Neuronal stem cell (in vitro differentiated cells): Measurements from ENCODE around the gene LIN28B.

Source experiments
- DNase-seq: peaks from one replicate; pipeline ENCODE4 v3.0.0-alpha.2; 2013; ENCODE audit warnings: low spot score
- H2AFZ ChIP-seq: one replicate; pipeline ENCODE4 v1.6.1; 2013; ENCODE audit warnings: mild to moderate bottlenecking, low read length, inconsistent platforms
- H2AK5ac ChIP-seq: 2 replicates; pipeline ENCODE4 v1.6.1; 2013; ENCODE audit warnings: low read depth, mild to moderate bottlenecking, inconsistent platforms, low read length, moderate library complexity, mixed read lengths
- H2BK120ac ChIP-seq: 2 replicates; pipeline ENCODE4 v1.6.1; 2013; ENCODE audit warnings: low read depth, mild to moderate bottlenecking, inconsistent platforms, low read length, moderate library complexity, mixed read lengths
- H2BK12ac ChIP-seq: one replicate; pipeline ENCODE4 v1.6.1; 2013; ENCODE audit warnings: low read length, inconsistent platforms
- H2BK15ac ChIP-seq: 2 replicates; pipeline ENCODE4 v1.6.1; 2013; ENCODE audit warnings: mild to moderate bottlenecking, low read length, inconsistent platforms, mixed read lengths
- H2BK5ac ChIP-seq: one replicate; pipeline ENCODE4 v1.6.1; 2013; ENCODE audit warnings: inconsistent platforms, mild to moderate bottlenecking, low read length, moderate library complexity
- H3K14ac ChIP-seq: one replicate; pipeline ENCODE4 v1.6.1; 2013; ENCODE audit warnings: low read length, inconsistent platforms
- H3K18ac ChIP-seq: 2 replicates; pipeline ENCODE4 v1.6.1; 2013; ENCODE audit warnings: low read length, inconsistent platforms
- H3K23ac ChIP-seq: 2 replicates; pipeline ENCODE4 v1.6.1; 2013; ENCODE audit warnings: low read depth, mild to moderate bottlenecking, mixed read lengths, low read length, inconsistent platforms; ENCODE audit not compliant: poor library complexity
- H3K27ac ChIP-seq: replicated peaks from 3 replicates; pipeline ENCODE4 v1.5.1; 2013; ENCODE audit warnings: low read length, inconsistent platforms
- H3K27me3 ChIP-seq, 3 experiments: 2 replicates each; pipeline ENCODE4 v1.6.1; 2013; ENCODE audit warnings: low read length in 3 of 3, mild to moderate bottlenecking in 2 of 3, inconsistent platforms in 1 of 3, low read depth in 1 of 3, mixed read lengths in 1 of 3, moderate library complexity in 1 of 3; ENCODE audit not compliant: control insufficient read depth in 3 of 3, insufficient read depth in 3 of 3
- H3K36me3 ChIP-seq, 2 donors: replicated peaks in 1 of 2; 2 replicates each; pipeline ENCODE4 v1.6.1; 2013; ENCODE audit warnings: low read length in 2 of 2; ENCODE audit not compliant: control insufficient read depth in 2 of 2, insufficient read depth in 2 of 2
- H3K4ac ChIP-seq: 2 replicates; pipeline ENCODE4 v1.6.1; 2013; ENCODE audit warnings: inconsistent platforms, mild to moderate bottlenecking, low read length, moderate library complexity
- H3K4me1 ChIP-seq, 2 donors: 1 replicate in 1 of 2; 2 replicates in 1 of 2; pipeline ENCODE4 v1.6.1; 2013; ENCODE audit warnings: low read length in 2 of 2, low read depth in 1 of 2; ENCODE audit not compliant: control insufficient read depth in 2 of 2, insufficient read depth in 1 of 2
- H3K4me2 ChIP-seq: one replicate; pipeline ENCODE4 v1.6.1; 2013; ENCODE audit warnings: mild to moderate bottlenecking, low read length, inconsistent platforms; ENCODE audit not compliant: insufficient read depth, poor library complexity, severe bottlenecking
- H3K4me3 ChIP-seq, 2 donors: 2 replicates each; pipeline ENCODE4 v1.5.1; 2013; ENCODE audit warnings: low read length in 2 of 2, mild to moderate bottlenecking in 2 of 2, inconsistent platforms in 1 of 2, moderate library complexity in 1 of 2
- H3K79me1 ChIP-seq: one replicate; pipeline ENCODE4 v1.6.1; 2013; ENCODE audit warnings: low read depth, mild to moderate bottlenecking, inconsistent platforms, low read length, moderate library complexity
- H3K9ac ChIP-seq: one replicate; pipeline ENCODE4 v1.6.1; 2013; ENCODE audit warnings: mild to moderate bottlenecking, low read depth, low read length, inconsistent platforms; ENCODE audit not compliant: poor library complexity
- H3K9me3 ChIP-seq, 2 donors: replicated peaks in 1 of 2; 2 replicates each; pipeline versions ENCODE3 to v1.6.1; 2013; ENCODE audit warnings: low read length in 2 of 2, mild to moderate bottlenecking in 2 of 2, inconsistent platforms in 1 of 2, low read depth in 1 of 2, mixed read lengths in 1 of 2, moderate library complexity in 1 of 2; ENCODE audit not compliant: control insufficient read depth in 2 of 2, insufficient read depth in 1 of 2
- H4K8ac ChIP-seq: one replicate; pipeline ENCODE4 v1.6.1; 2013; ENCODE audit warnings: low read depth, mild to moderate bottlenecking, inconsistent platforms, low read length, moderate library complexity
- H4K91ac ChIP-seq: one replicate; pipeline ENCODE4 v1.6.1; 2013; ENCODE audit warnings: low read length, low read depth, mild to moderate bottlenecking, inconsistent platforms; ENCODE audit not compliant: poor library complexity
- WGBS, 2 donors: extraction: QIAGEN DNeasy Blood & Tissue Kit; methylation state at CpG; one replicate each; pipeline ENCODE4 v1.1.7; 2013; ENCODE audit warnings: missing lambda C conversion rate in 2 of 2, mixed read lengths in 1 of 2; ENCODE audit not compliant: insufficient read length in 2 of 2, insufficient replicate concordance in 1 of 2; ENCODE audit errors: extremely low coverage in 2 of 2; 5-methylcytosine and 5-hydroxymethylcytosine counted together

The LIN28B gene

DNA sequence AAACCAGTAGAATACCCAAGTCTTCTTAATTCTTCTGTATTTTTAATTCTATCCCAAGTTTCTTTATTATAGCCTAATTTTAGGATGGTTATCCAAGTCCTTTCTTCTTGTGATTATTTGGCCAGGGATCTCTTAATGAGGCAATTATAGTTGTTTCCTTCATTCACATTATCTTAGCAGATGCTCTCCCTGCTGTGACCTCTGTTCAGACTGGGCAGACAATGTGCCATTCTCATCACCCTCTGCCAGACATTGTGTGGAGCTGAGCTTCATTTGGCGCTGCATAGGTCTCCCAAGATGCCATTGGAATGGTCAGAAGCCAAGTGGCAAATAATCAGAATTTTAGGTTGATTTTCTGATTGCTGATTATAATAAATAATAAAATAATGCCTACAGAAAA, 79.4 kb downstream of the LIN28B start:
- Histone ChIP-seq H3K4me3 (no peak overlapping the region), H3K4me2 (no peak overlapping the region), H3K27ac (peak overlapping the region; percentile 80), H3K36me3 (peaks cover 0 to 16% of the 10 kb centered on the region in 2 donors), H2AFZ (no peak overlapping the region), H3K79me1 (no peaks in the 10 kb centered on the region), H3K14ac (no peak overlapping the region), H3K4me1 (peaks cover 7 to 35% of the 10 kb centered on the region in 2 donors), H3K4ac (no peak overlapping the region), H2BK12ac (no peak overlapping the region), H3K9ac (no peak overlapping the region), H3K9me3 (no peaks in the 10 kb centered on the region), H4K8ac (no peak overlapping the region), H2AK5ac (no peak overlapping the region), H4K91ac (no peak overlapping the region), H2BK15ac (no peak overlapping the region), H2BK120ac (no peak overlapping the region), H3K23ac (no peak overlapping the region), H3K18ac (no peak overlapping the region), H3K27me3 (no peaks in the 10 kb centered on the region), H2BK5ac (no peak overlapping the region)
- DNase-seq: peak; percentile 63
- WGBS, 2 donors: no CpG with 5 or more reads among the region's 1 CpG

DNA sequence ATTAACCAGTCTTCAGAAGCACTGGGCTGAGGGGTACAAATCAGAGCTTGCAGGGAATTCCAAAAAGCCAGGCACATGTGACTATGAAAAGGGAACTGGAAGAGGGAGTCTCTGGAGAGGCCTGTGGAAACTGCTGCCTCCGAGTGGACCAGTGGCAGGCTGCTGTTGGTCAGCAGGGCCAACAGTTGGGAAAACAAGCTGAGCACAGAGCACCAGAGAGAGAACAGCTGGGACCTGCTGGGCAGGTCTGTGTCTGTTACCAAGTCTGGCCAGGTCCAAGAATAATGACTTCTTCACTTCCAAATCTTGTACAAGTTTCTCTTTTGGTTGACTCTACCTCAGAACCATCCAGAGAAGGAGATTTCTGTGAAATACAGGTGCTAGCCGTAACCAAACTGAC, 81.4 kb downstream of the LIN28B start:
- no CpG with 5 or more reads among the region's 2 CpGs for WGBS, 2 donors
- no peaks in the 10 kb centered on the region for H3K79me1 ChIP-seq

DNA sequence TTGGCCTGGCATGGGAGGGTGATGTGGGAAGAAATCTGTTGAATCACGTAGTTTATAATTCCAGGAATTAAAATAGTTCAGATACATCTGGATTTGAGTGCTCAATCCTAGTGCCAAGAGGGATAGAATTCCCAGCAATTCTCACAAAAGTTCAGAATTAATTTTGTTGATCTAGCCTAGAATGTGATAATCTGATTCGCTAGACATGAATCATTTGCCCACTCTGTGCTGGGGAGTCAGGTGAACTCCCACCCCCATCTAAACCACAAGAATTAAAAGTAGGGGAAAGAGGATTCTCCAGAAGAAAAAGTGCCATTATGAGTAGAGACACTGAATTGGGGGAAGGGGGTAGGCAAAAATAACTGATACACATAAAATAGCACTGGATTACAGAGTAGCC, 85.0 kb downstream of the LIN28B start:
- WGBS, 2 donors: no CpG with 5 or more reads among the region's 2 CpGs
- H3K79me1 ChIP-seq: peaks cover 5% of the 10 kb centered on the region
- peaks cover 4 to 25% of the 10 kb centered on the region in 2 donors for H3K36me3 ChIP-seq
- no peak overlapping the region for H2BK5ac ChIP-seq
- no peak overlapping the region for H3K4me2 ChIP-seq
- no peak overlapping the region for H2AK5ac ChIP-seq
- H3K9me3 ChIP-seq: peaks cover 0 to 5% of the 10 kb centered on the region in 2 donors
- H2BK15ac ChIP-seq: no peak overlapping the region
- no peak overlapping the region for H3K4ac ChIP-seq
- H3K4me3 ChIP-seq: no peak overlapping the region
- H3K9ac ChIP-seq: no peak overlapping the region
- no peak overlapping the region for H2AFZ ChIP-seq
- no peak overlapping the region for H3K23ac ChIP-seq
- H3K4me1 ChIP-seq: peaks cover 8 to 12% of the 10 kb centered on the region in 2 donors
- no peak for DNase-seq
- no peak overlapping the region for H3K18ac ChIP-seq
- H2BK120ac ChIP-seq: no peak overlapping the region
- H3K27ac ChIP-seq: peak overlapping the region; percentile 7
- H2BK12ac ChIP-seq: no peak overlapping the region
- H4K8ac ChIP-seq: no peak overlapping the region
- no peaks in the 10 kb centered on the region for H3K27me3 ChIP-seq
- H4K91ac ChIP-seq: no peak overlapping the region
- H3K14ac ChIP-seq: no peak overlapping the region

More for the DNA sequence above, 81.4 kb downstream of the LIN28B start:
- Histone ChIP-seq H3K4me1 (peaks cover 12 to 37% of the 10 kb centered on the region in 2 donors), H3K9ac (no peak overlapping the region), H3K27ac (peak overlapping the region; percentile 84), H3K23ac (no peak overlapping the region), H3K9me3 (no peaks in the 10 kb centered on the region), H3K27me3 (no peaks in the 10 kb centered on the region), H3K4ac (no peak overlapping the region), H2AK5ac (no peak overlapping the region), H2BK15ac (no peak overlapping the region), H2AFZ (no peak overlapping the region), H2BK5ac (no peak overlapping the region), H3K36me3 (peaks cover 0 to 4% of the 10 kb centered on the region in 2 donors), H3K4me3 (no peak overlapping the region), H4K8ac (no peak overlapping the region), H4K91ac (no peak overlapping the region), H3K4me2 (no peak overlapping the region), H2BK120ac (no peak overlapping the region), H3K14ac (no peak overlapping the region), H2BK12ac (no peak overlapping the region), H3K18ac (peak overlapping the region; percentile 59)
- DNase-seq: no peak

DNA sequence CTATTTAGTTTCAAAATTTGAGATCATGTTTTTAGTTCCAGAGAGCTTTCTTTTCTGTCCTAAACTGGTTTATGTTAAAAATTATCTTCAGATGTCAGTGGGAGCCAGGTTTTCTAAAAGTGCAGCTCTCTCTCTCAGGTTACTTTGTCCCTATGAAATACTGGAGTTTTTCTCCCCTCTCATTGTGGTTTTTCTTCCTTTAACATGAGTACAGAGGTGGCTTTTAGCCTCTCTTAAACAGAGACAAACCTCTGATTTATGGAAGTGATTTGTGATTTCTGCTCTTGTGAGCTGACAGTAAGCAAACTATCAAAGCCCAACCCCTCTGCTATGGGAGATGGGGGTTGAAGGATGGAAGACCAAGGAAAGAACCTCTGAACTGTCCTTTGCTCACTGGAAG, 85.7 kb downstream of the LIN28B start:
- H2AFZ ChIP-seq: no peak overlapping the region
- no peaks in the 10 kb centered on the region for H3K27me3 ChIP-seq
- H3K4me1 ChIP-seq: peaks cover 7 to 9% of the 10 kb centered on the region in 2 donors
- H2BK15ac ChIP-seq: no peak overlapping the region
- no peak overlapping the region for H3K4me3 ChIP-seq
- no peak overlapping the region for H2BK5ac ChIP-seq
- no peak for DNase-seq
- no peak overlapping the region for H4K8ac ChIP-seq
- peaks cover 4 to 25% of the 10 kb centered on the region in 2 donors for H3K36me3 ChIP-seq
- no peak overlapping the region for H3K23ac ChIP-seq
- no peak overlapping the region for H2BK120ac ChIP-seq
- H2BK12ac ChIP-seq: no peak overlapping the region
- H2AK5ac ChIP-seq: no peak overlapping the region
- peaks cover 5% of the 10 kb centered on the region for H3K79me1 ChIP-seq
- no peak overlapping the region for H3K9ac ChIP-seq
- no peak overlapping the region for H3K27ac ChIP-seq
- H3K4ac ChIP-seq: no peak overlapping the region
- no peak overlapping the region for H3K14ac ChIP-seq
- H3K9me3 ChIP-seq: peaks cover 0 to 5% of the 10 kb centered on the region in 2 donors
- no peak overlapping the region for H3K4me2 ChIP-seq
- no peak overlapping the region for H4K91ac ChIP-seq
- no peak overlapping the region for H3K18ac ChIP-seq
